HepG2 (cell line): ENCODE measurements around the gene NTF3. TPM values are rescaled to one million over a fixed set of nuclear protein-coding genes. Genes with fewer than 3 reads are reported as not detected.

Experiments used
- ATAC-seq: fragments of 200-7000 bp; cut with Tn5 transposase; 3 replicates; pipeline ENCODE4 v1.9.1; 2020; ENCODE audit warnings: mild to moderate bottlenecking, moderate library complexity
- BruUV-seq: library from RNA; stranded (reverse); fragments of 400-500 nt; replicated peaks from 2 replicates; lab custom pipeline; 2021; lab: Mats Ljungman, UMichigan
- CTCF ChIA-PET: fragments of 300-600 bp; formaldehyde crosslinking; extraction: SDS; loops from one replicate; lab custom pipeline; 2021; ENCODE audit warnings: low total read pairs, inconsistent platforms, low intra/inter-chr PET ratio; lab: Yijun Ruan, JAX
- POLR2A ChIA-PET: fragments of 350-600 bp; sonication (Branson Sonifier 250); formaldehyde crosslinking; loops from one replicate; lab custom pipeline; 2020; ENCODE audit warnings: antibody characterized with exemption, inconsistent platforms; lab: Yijun Ruan, JAX
- DNase-seq: peaks from one replicate; pipeline ENCODE4 v3.0.0-alpha.2; 2015; ENCODE audit warnings: low spot score
- FAIRE-seq: peaks from 3 replicates; lab custom pipeline; 2011; peaks lifted over from hg19 to GRCh38; lab: Jason Lieb, UNC
- H2AFZ ChIP-seq: one replicate; pipeline ENCODE4 v1.6.1; 2011; ENCODE audit warnings: low read length, inconsistent platforms
- H3K27ac ChIP-seq: fragments of 300-600 bp; 3 replicates; pipeline ENCODE4 v1.8.0; 2011; ENCODE audit warnings: mixed run types, mild to moderate bottlenecking, mixed read lengths, low read length, inconsistent platforms; ENCODE audit not compliant: insufficient read depth; ENCODE audit errors: extremely low read length
- H3K27me3 ChIP-seq, 2 experiments: fragments of 200-600 bp in 1 of 2; 2 replicates in 1 of 2; 3 replicates in 1 of 2; pipeline versions ENCODE4 v1.6.0 to v1.8.0; 2011; ENCODE audit warnings: low read length in 2 of 2, mild to moderate bottlenecking in 2 of 2, moderate library complexity in 2 of 2, inconsistent platforms in 1 of 2; ENCODE audit not compliant: insufficient read depth in 2 of 2, control insufficient read depth in 1 of 2
- H3K36me3 ChIP-seq, 2 experiments: fragments of 200-600 bp in 1 of 2; replicated peaks in 1 of 2; 2 replicates in 1 of 2; 3 replicates in 1 of 2; pipeline versions ENCODE4 v1.5.1 to v1.8.0; 2011; ENCODE audit warnings: low read length in 2 of 2, inconsistent platforms in 1 of 2; ENCODE audit not compliant: insufficient read depth in 2 of 2, control insufficient read depth in 1 of 2
- H3K4me1 ChIP-seq: 2 replicates; pipeline ENCODE4 v1.5.1; 2012; ENCODE audit warnings: low read length, inconsistent platforms; ENCODE audit not compliant: insufficient read depth
- H3K4me2 ChIP-seq: 2 replicates; pipeline ENCODE4 v1.6.0; 2011; ENCODE audit warnings: low read depth, low read length, inconsistent platforms
- H3K4me3 ChIP-seq, 3 experiments: fragments of 200-600 bp in 1 of 3; sonication (generic), shearing (Covaris generic) in 1 of 3; replicated peaks in 1 of 3; 2 replicates each; pipeline ENCODE4 v1.5.1; 2011 to 2016; ENCODE audit warnings: low read length in 3 of 3, inconsistent platforms in 2 of 3, low read depth in 2 of 3, mild to moderate bottlenecking in 2 of 3, control low read depth in 1 of 3, mixed read lengths in 1 of 3; ENCODE audit not compliant: insufficient read depth in 1 of 3
- H3K79me2 ChIP-seq: one replicate; pipeline ENCODE4 v1.6.1; 2011; ENCODE audit warnings: low read length, inconsistent platforms; ENCODE audit not compliant: insufficient read depth
- H3K9ac ChIP-seq: 2 replicates; pipeline ENCODE4 v1.6.0; 2011; ENCODE audit warnings: mild to moderate bottlenecking, low read depth, low read length, inconsistent platforms; ENCODE audit not compliant: insufficient read depth
- H3K9me3 ChIP-seq: 2 replicates; pipeline ENCODE4 v1.5.1; 2012; ENCODE audit warnings: mild to moderate bottlenecking, low read length
- H4K20me1 ChIP-seq: 2 replicates; pipeline ENCODE4 v1.6.0; 2011; ENCODE audit warnings: inconsistent platforms, mild to moderate bottlenecking, low read length, moderate library complexity; ENCODE audit not compliant: insufficient read depth
- DNMT1 ChIP-seq: sonication (generic); formaldehyde crosslinking; IDR thresholded peaks from 2 replicates; pipeline ENCODE4 v1.5.1; 2020; ENCODE audit warnings: mild to moderate bottlenecking, missing genetic modification reagents
- SAP130 ChIP-seq: IDR thresholded peaks from 2 replicates; pipeline ENCODE4 v1.6.1; 2016; ENCODE audit warnings: low read depth
- ZNF318 ChIP-seq: sonication (generic); formaldehyde crosslinking; IDR thresholded peaks from 2 replicates; pipeline ENCODE4 v1.4.0; 2020; ENCODE audit warnings: mild to moderate bottlenecking, missing genetic modification reagents
- WGBS: methylation state at CpG from one replicate; pipeline ENCODE4 v1.1.6; 2017; ENCODE audit warnings: low lambda C conversion rate; 5-methylcytosine and 5-hydroxymethylcytosine counted together
- in situ Hi-C: cut with HindIII; loops from 2 replicates; pipeline ENCODE4 v1.10.0; 2017; ENCODE audit warnings: low pct_unique_long_range_greater_than_20kb; ENCODE audit not compliant: extremely low pct_ligation_motif_present
- intact Hi-C: fragments of 100-400 bp; cut with micrococcal nuclease; formaldehyde crosslinking; loops from one replicate; pipeline ENCODE4 v1.10.0; 2022; ENCODE audit not compliant: unreplicated experiment
- polyA plus RNA-seq, 8 experiments: library from polyadenylated mRNA; depleted of rRNA in 3 of 8; stranded (reverse) in 7 of 8; unstranded in 1 of 8; fragments of >200 nt; fragmentation: Illumina TruSeq in 4 of 8; extraction: Trizol in 4 of 8; gene quantifications; 2 replicates each; pipeline versions ENCODE4 v1.2.1 to v1.2.3, GENCODE V29; 2011 to 2016; ENCODE audit warnings: low read depth in 4 of 8, missing spikeins in 1 of 8, mixed read lengths in 1 of 8; ENCODE audit not compliant: insufficient read depth in 1 of 8
- total RNA-seq, 5 experiments: library from RNA; depleted of rRNA; stranded (reverse); fragments of >200 nt; fragmentation: Illumina TruSeq; extraction: Trizol; gene quantifications; 2 replicates each; pipeline ENCODE4 v1.2.3, GENCODE V29; 2016; ENCODE audit warnings: low read depth in 1 of 5
- TF ChIP-seq, protein P1 (sequence below): sonication (generic); formaldehyde crosslinking; IDR thresholded peaks from 2 replicates; pipeline ENCODE4 v1.4.0; 2020; ENCODE audit warnings: mild to moderate bottlenecking, missing genetic modification reagents

The NTF3 gene
- total and polyA plus RNA-seq, 2 of the 13 experiments (the other 11 are each of a cell fraction or from before 2014, with no cell fraction given), result not detected

DNA sequence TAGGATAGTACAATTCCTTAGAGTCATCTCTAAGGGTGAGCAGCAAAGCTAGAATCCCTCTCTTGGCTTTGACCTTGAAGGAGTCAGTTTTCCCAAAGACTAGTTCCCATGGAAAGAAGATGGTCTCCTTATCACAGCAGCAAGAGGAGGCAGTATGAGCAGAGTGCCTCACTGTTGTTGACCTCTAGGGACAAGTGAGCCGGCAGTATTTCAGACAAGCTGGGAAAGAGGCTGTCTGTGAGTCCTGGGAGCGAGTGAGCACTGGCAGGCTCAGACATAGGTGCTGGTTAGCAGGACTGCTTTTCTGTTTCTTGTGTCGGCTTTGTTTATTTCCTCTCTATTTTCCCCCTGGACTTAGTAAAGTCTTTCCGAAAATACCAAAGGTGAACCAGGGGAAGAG lies 60.7 kb downstream of the NTF3 start:
- ATAC-seq, result no peak; the same call in 2 of the 3 replicates
- no peaks in the 10 kb centered on the region for H3K36me3 ChIP-seq
- H3K27me3 ChIP-seq, result no peaks in the 10 kb centered on the region; a peak in 2 of 5 replicates
- no peak overlapping the region for H2AFZ ChIP-seq
- no peak for DNase-seq
- no peak overlapping the region for H3K9ac ChIP-seq
- H3K79me2 ChIP-seq, result no peaks in the 10 kb centered on the region
- no peaks in the 10 kb centered on the region for H4K20me1 ChIP-seq
- no peak overlapping the region for H3K4me2 ChIP-seq
- ChIA-PET POLR2A (no interaction called here), CTCF (no interaction called here)
- intact Hi-C loops (no loop called here), in situ Hi-C loops (no loop called here)
- FAIRE-seq, result no peak
- no TSS peak for BruUV-seq
- H3K9me3 ChIP-seq, result no peaks in the 10 kb centered on the region
- TF ChIP-seq DNMT1 (CRISPR knock-in tag) (no peak), SAP130 (CRISPR knock-in tag) (no peak), ZNF318 (CRISPR knock-in tag) (no peak)
- TF ChIP-seq, protein P1, sequence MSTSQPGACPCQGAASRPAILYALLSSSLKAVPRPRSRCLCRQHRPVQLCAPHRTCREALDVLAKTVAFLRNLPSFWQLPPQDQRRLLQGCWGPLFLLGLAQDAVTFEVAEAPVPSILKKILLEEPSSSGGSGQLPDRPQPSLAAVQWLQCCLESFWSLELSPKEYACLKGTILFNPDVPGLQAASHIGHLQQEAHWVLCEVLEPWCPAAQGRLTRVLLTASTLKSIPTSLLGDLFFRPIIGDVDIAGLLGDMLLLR (CRISPR knock-in tag), result no peak
- H3K27ac ChIP-seq, result no peak overlapping the region
- no peak overlapping the region for H3K4me3 ChIP-seq
- WGBS, result 32% methylated on average over 4 of the region's 4 CpGs
- peaks cover 8% of the 10 kb centered on the region for H3K4me1 ChIP-seq
